Muscle layer of colon (tissue), 2 donors: ENCODE measurements around the gene ENDOU.

Source experiments
- H3K27ac ChIP-seq: one replicate; pipeline ENCODE4 v1.7.0; 2013; ENCODE audit warnings: low read depth, mild to moderate bottlenecking, low read length, moderate library complexity
- H3K27me3 ChIP-seq, 2 donors: one replicate each; pipeline ENCODE4 v1.7.0; 2013; ENCODE audit warnings: low read length in 2 of 2, mild to moderate bottlenecking in 2 of 2; ENCODE audit not compliant: insufficient read depth in 2 of 2, control insufficient read depth in 1 of 2
- H3K36me3 ChIP-seq: one replicate; pipeline ENCODE4 v1.7.0; 2013; ENCODE audit warnings: mild to moderate bottlenecking, low read length; ENCODE audit not compliant: insufficient read depth
- H3K4me1 ChIP-seq: one replicate; pipeline ENCODE4 v1.7.0; 2013; ENCODE audit warnings: mild to moderate bottlenecking, low read length; ENCODE audit not compliant: insufficient read depth
- H3K4me3 ChIP-seq, 2 donors: one replicate each; pipeline ENCODE4 v1.7.0; 2013; ENCODE audit warnings: low read length in 2 of 2, low read depth in 1 of 2, mild to moderate bottlenecking in 1 of 2, moderate library complexity in 1 of 2
- H3K9ac ChIP-seq: one replicate; pipeline ENCODE4 v1.7.0; 2013; ENCODE audit warnings: low read length
- H3K9me3 ChIP-seq: one replicate; pipeline ENCODE4 v1.7.0; 2013; ENCODE audit warnings: mild to moderate bottlenecking, low read length
- donor health status: abdominal sarcoma.
- donor health status: Adenocarcinoma of cecum.

The ENDOU gene

GRCh38 chr12:47747126-47747525, 21.8 kb upstream of the ENDOU start:
- no peak overlapping the region for H3K4me3 ChIP-seq
- no peaks in the 10 kb centered on the region for H3K4me1 ChIP-seq
- H3K9me3 ChIP-seq = no peaks in the 10 kb centered on the region
- H3K36me3 ChIP-seq = no peaks in the 10 kb centered on the region
- H3K27ac ChIP-seq = no peak overlapping the region
- H3K9ac ChIP-seq = no peak overlapping the region
- no peaks in the 10 kb centered on the region for H3K27me3 ChIP-seq

- Histone ChIP-seq H3K4me1 (no peaks in the 10 kb centered on the region), H3K4me3 (no peak overlapping the region), H3K9me3 (no peaks in the 10 kb centered on the region), H3K9ac (no peak overlapping the region), H3K27me3 (no peaks in the 10 kb centered on the region), H3K36me3 (no peaks in the 10 kb centered on the region), H3K27ac (no peak overlapping the region)
Observed at GRCh38 chr12:47746523-47746922, 21.2 kb upstream of the ENDOU start.

- no peak overlapping the region for H3K4me3 ChIP-seq
- no peak overlapping the region for H3K27ac ChIP-seq
- H3K27me3 ChIP-seq = no peaks in the 10 kb centered on the region
- H3K9ac ChIP-seq = no peak overlapping the region
- H3K9me3 ChIP-seq = no peaks in the 10 kb centered on the region
- no peaks in the 10 kb centered on the region for H3K4me1 ChIP-seq
- no peaks in the 10 kb centered on the region for H3K36me3 ChIP-seq
Observed at GRCh38 chr12:47746073-47746472, 20.8 kb upstream of the ENDOU start.

GRCh38 chr12:47745485-47746041, 20.3 kb upstream of the ENDOU start:
- no peaks in the 10 kb centered on the region for H3K27me3 ChIP-seq
- no peaks in the 10 kb centered on the region for H3K9me3 ChIP-seq
- H3K4me3 ChIP-seq = no peak overlapping the region
- no peak overlapping the region for H3K9ac ChIP-seq
- H3K27ac ChIP-seq = no peak overlapping the region
- no peaks in the 10 kb centered on the region for H3K36me3 ChIP-seq
- H3K4me1 ChIP-seq = no peaks in the 10 kb centered on the region

GRCh38 chr12:47744778-47745436, 19.6 kb upstream of the ENDOU start:
- H3K27ac ChIP-seq = no peak overlapping the region
- H3K36me3 ChIP-seq = no peaks in the 10 kb centered on the region
- H3K27me3 ChIP-seq = no peaks in the 10 kb centered on the region
- no peaks in the 10 kb centered on the region for H3K4me1 ChIP-seq
- no peaks in the 10 kb centered on the region for H3K9me3 ChIP-seq
- H3K4me3 ChIP-seq = no peak overlapping the region
- H3K9ac ChIP-seq = no peak overlapping the region

GRCh38 chr12:47744005-47744651, 18.8 kb upstream of the ENDOU start:
- Histone ChIP-seq H3K9me3 (no peaks in the 10 kb centered on the region), H3K4me1 (no peaks in the 10 kb centered on the region), H3K27me3 (no peaks in the 10 kb centered on the region), H3K36me3 (no peaks in the 10 kb centered on the region), H3K4me3 (no peak overlapping the region), H3K27ac (no peak overlapping the region), H3K9ac (no peak overlapping the region)

GRCh38 chr12:47743311-47743860, 18.1 kb upstream of the ENDOU start:
- Histone ChIP-seq H3K9ac (no peak overlapping the region), H3K27me3 (no peaks in the 10 kb centered on the region), H3K4me3 (no peak overlapping the region), H3K4me1 (no peaks in the 10 kb centered on the region), H3K9me3 (no peaks in the 10 kb centered on the region), H3K36me3 (no peaks in the 10 kb centered on the region), H3K27ac (no peak overlapping the region)

- Histone ChIP-seq H3K4me1 (peaks cover 8% of the 10 kb centered on the region), H3K27me3 (no peaks in the 10 kb centered on the region), H3K9ac (no peak overlapping the region), H3K27ac (no peak overlapping the region), H3K4me3 (no peak overlapping the region), H3K9me3 (no peaks in the 10 kb centered on the region), H3K36me3 (no peaks in the 10 kb centered on the region)
Observed at GRCh38 chr12:47742253-47742825, 17.0 kb upstream of the ENDOU start.

GRCh38 chr12:47741340-47741703, 16.0 kb upstream of the ENDOU start:
- Histone ChIP-seq H3K9ac (no peak overlapping the region), H3K27me3 (no peaks in the 10 kb centered on the region), H3K27ac (no peak overlapping the region), H3K36me3 (no peaks in the 10 kb centered on the region), H3K4me1 (peaks cover 18% of the 10 kb centered on the region), H3K9me3 (no peaks in the 10 kb centered on the region), H3K4me3 (no peak overlapping the region)

- no peaks in the 10 kb centered on the region for H3K36me3 ChIP-seq
- H3K9ac ChIP-seq = no peak overlapping the region
- H3K4me3 ChIP-seq = no peak overlapping the region
- H3K27me3 ChIP-seq = no peaks in the 10 kb centered on the region
- H3K27ac ChIP-seq = no peak overlapping the region
- no peaks in the 10 kb centered on the region for H3K9me3 ChIP-seq
- peaks cover 23% of the 10 kb centered on the region for H3K4me1 ChIP-seq
Observed at GRCh38 chr12:47740606-47741339, 15.5 kb upstream of the ENDOU start.

GRCh38 chr12:47739979-47740378, 14.7 kb upstream of the ENDOU start:
- H3K4me1 ChIP-seq = peaks cover 31% of the 10 kb centered on the region
- no peaks in the 10 kb centered on the region for H3K36me3 ChIP-seq
- H3K9ac ChIP-seq = no peak overlapping the region
- no peak overlapping the region for H3K4me3 ChIP-seq
- H3K27ac ChIP-seq = no peak overlapping the region
- H3K27me3 ChIP-seq = no peaks in the 10 kb centered on the region
- no peaks in the 10 kb centered on the region for H3K9me3 ChIP-seq
